Measurements from ENCODE around the gene CCDC39.

- no peak for TF ChIP-seq EZH2phosphoT487 (IDR thresholded peaks at IDR 0.05)
- no peak for TF ChIP-seq CTCF (IDR thresholded peaks at IDR 0.05)
Observed at GRCh38 chr3:180570238-180570637, 109.1 kb downstream of the CCDC39 start.

Data from neural progenitor cell (in vitro differentiated cells).